ENCODE results near the gene MME. TPM values are rescaled to one million over a fixed set of nuclear protein-coding genes. Genes with fewer than 3 reads are reported as not detected.

MME gene
- total and polyA plus RNA-seq, 4 donors, result 4.1 to 20.7 (median 9.5) TPM

- 80% methylated on average over 7 of the region's 7 CpGs for WGBS
- DNase-seq (ENCODE audit: low spot score), result no peak
- H3K36me3 ChIP-seq (ENCODE audit: control insufficient read depth in 4 of 4, insufficient read depth in 3 of 4, low read depth in 1 of 4, low read length in 3 of 4), result no peaks in the 10 kb centered on the region
- H3K9ac ChIP-seq (ENCODE audit: low read depth in 1 of 2, low read length in 2 of 2), result no peak overlapping the region
- H3K27ac ChIP-seq (ENCODE audit: low read depth in 1 of 2, low read length in 2 of 2), result no peak overlapping the region
- H3K4me1 ChIP-seq (ENCODE audit: control insufficient read depth in 4 of 4, insufficient read depth in 4 of 4, low read length in 3 of 4), result no peaks in the 10 kb centered on the region
- TF ChIP-seq NR2F2 (IDR thresholded peaks at IDR 0.05), result no peak
- TF ChIP-seq, protein P1, sequence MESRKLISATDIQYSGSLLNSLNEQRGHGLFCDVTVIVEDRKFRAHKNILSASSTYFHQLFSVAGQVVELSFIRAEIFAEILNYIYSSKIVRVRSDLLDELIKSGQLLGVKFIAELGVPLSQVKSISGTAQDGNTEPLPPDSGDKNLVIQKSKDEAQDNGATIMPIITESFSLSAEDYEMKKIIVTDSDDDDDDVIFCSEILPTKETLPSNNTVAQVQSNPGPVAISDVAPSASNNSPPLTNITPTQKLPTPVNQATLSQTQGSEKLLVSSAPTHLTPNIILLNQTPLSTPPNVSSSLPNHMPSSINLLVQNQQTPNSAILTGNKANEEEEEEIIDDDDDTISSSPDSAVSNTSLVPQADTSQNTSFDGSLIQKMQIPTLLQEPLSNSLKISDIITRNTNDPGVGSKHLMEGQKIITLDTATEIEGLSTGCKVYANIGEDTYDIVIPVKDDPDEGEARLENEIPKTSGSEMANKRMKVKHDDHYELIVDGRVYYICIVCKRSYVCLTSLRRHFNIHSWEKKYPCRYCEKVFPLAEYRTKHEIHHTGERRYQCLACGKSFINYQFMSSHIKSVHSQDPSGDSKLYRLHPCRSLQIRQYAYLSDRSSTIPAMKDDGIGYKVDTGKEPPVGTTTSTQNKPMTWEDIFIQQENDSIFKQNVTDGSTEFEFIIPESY (IDR thresholded peaks at IDR 0.05), result no peak
- TF ChIP-seq HNF4A (conservative IDR thresholded peaks at IDR 0.05), result no peak
- TF ChIP-seq RXRA (IDR thresholded peaks at IDR 0.05), result no peak
- no peak for TF ChIP-seq YY1 (IDR thresholded peaks at IDR 0.05)
- TF ChIP-seq RAD21 (IDR thresholded peaks at IDR 0.05), result no peak
- no peak for TF ChIP-seq CTCF (IDR thresholded peaks at IDR 0.05; ENCODE audit: low read depth, low read length, missing input control)
- no peak for TF ChIP-seq FOXA2 (IDR thresholded peaks at IDR 0.05)
- no peak for TF ChIP-seq GABPA (IDR thresholded peaks at IDR 0.05 in 1 of 2, conservative IDR thresholded peaks at IDR 0.05 in 1 of 2)
- TF ChIP-seq HNF4G (IDR thresholded peaks at IDR 0.05), result no peak
- TF ChIP-seq TAF1 (conservative IDR thresholded peaks at IDR 0.05), result no peak
- TF ChIP-seq, protein P2, sequence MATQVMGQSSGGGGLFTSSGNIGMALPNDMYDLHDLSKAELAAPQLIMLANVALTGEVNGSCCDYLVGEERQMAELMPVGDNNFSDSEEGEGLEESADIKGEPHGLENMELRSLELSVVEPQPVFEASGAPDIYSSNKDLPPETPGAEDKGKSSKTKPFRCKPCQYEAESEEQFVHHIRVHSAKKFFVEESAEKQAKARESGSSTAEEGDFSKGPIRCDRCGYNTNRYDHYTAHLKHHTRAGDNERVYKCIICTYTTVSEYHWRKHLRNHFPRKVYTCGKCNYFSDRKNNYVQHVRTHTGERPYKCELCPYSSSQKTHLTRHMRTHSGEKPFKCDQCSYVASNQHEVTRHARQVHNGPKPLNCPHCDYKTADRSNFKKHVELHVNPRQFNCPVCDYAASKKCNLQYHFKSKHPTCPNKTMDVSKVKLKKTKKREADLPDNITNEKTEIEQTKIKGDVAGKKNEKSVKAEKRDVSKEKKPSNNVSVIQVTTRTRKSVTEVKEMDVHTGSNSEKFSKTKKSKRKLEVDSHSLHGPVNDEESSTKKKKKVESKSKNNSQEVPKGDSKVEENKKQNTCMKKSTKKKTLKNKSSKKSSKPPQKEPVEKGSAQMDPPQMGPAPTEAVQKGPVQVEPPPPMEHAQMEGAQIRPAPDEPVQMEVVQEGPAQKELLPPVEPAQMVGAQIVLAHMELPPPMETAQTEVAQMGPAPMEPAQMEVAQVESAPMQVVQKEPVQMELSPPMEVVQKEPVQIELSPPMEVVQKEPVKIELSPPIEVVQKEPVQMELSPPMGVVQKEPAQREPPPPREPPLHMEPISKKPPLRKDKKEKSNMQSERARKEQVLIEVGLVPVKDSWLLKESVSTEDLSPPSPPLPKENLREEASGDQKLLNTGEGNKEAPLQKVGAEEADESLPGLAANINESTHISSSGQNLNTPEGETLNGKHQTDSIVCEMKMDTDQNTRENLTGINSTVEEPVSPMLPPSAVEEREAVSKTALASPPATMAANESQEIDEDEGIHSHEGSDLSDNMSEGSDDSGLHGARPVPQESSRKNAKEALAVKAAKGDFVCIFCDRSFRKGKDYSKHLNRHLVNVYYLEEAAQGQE (IDR thresholded peaks at IDR 0.05), result no peak
- no peak for TF ChIP-seq FOXA1 (IDR thresholded peaks at IDR 0.05)
- no peak overlapping the region for H3K4me3 ChIP-seq (ENCODE audit: low read depth in 1 of 3, low read length in 3 of 3)
- no peaks in the 10 kb centered on the region for H3K9me3 ChIP-seq (ENCODE audit: control insufficient read depth in 4 of 4, low read length in 3 of 4)
- H3K27me3 ChIP-seq (ENCODE audit: control insufficient read depth in 4 of 4, insufficient read depth in 4 of 4, low read length in 3 of 4), result no peaks in the 10 kb centered on the region
These were observed 138.3 kb downstream of the MME start for GRCh38 chr3:155218462-155218861.

DNA sequence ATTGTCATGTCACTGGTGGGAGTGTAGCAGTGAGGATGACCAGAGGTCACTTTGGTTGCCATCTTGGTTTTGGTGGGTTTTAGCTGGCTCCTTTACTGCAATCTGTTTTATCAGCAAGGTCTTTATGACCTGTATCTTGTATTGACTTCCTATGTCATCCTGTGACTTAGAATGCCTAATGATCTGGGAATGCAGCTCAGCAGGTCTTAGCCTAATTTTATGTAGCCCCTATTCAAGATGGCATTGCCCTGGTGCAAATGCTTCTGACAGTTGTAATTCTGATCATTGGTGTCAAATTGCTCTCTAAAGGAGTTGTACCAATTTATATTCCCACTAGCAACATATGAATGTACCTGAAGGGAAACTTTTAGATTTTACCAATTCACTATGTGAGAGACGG is 139.0 kb downstream of the MME start:
- Histone ChIP-seq H3K36me3 (ENCODE audit: control insufficient read depth in 4 of 4, insufficient read depth in 3 of 4, low read depth in 1 of 4, low read length in 3 of 4) (no peaks in the 10 kb centered on the region), H3K27ac (ENCODE audit: low read depth in 1 of 2, low read length in 2 of 2) (no peak overlapping the region), H3K9ac (ENCODE audit: low read depth in 1 of 2, low read length in 2 of 2) (no peak overlapping the region), H3K9me3 (ENCODE audit: control insufficient read depth in 4 of 4, low read length in 3 of 4) (no peaks in the 10 kb centered on the region), H3K4me1 (ENCODE audit: control insufficient read depth in 4 of 4, insufficient read depth in 4 of 4, low read length in 3 of 4) (no peaks in the 10 kb centered on the region), H3K4me3 (ENCODE audit: low read depth in 1 of 3, low read length in 3 of 3) (no peak overlapping the region), H3K27me3 (ENCODE audit: control insufficient read depth in 4 of 4, insufficient read depth in 4 of 4, low read length in 3 of 4) (no peaks in the 10 kb centered on the region)
- TF ChIP-seq TAF1 (conservative IDR thresholded peaks at IDR 0.05) (no peak), FOXA2 (IDR thresholded peaks at IDR 0.05) (no peak), HNF4G (IDR thresholded peaks at IDR 0.05) (no peak), NR2F2 (IDR thresholded peaks at IDR 0.05) (no peak), EGR1 (IDR thresholded peaks at IDR 0.05; ENCODE audit: low read depth in 2 of 2) (no peak), RXRA (IDR thresholded peaks at IDR 0.05) (no peak)
- TF ChIP-seq, protein P3, sequence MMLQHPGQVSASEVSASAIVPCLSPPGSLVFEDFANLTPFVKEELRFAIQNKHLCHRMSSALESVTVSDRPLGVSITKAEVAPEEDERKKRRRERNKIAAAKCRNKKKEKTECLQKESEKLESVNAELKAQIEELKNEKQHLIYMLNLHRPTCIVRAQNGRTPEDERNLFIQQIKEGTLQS (IDR thresholded peaks at IDR 0.05), result no peak
- TF ChIP-seq, protein P4, sequence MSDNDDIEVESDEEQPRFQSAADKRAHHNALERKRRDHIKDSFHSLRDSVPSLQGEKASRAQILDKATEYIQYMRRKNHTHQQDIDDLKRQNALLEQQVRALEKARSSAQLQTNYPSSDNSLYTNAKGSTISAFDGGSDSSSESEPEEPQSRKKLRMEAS (IDR thresholded peaks at IDR 0.05), result no peak
- WGBS, result 90% methylated on average over 1 of the region's 1 CpG
- no peak for DNase-seq (ENCODE audit: low spot score)

Measured in liver (tissue), 9 donors.